HepG2 (cell line): ENCODE data around the gene ADORA2B. TPM values are rescaled to one million over a fixed set of nuclear protein-coding genes. Genes with fewer than 3 reads are reported as not detected.

Source experiments
- ATAD3A ChIP-seq: sonication (generic); formaldehyde crosslinking; IDR thresholded peaks from 2 replicates; pipeline ENCODE4 v1.4.0; 2020; ENCODE audit warnings: missing genetic modification reagents
- GZF1 ChIP-seq: sonication (generic); formaldehyde crosslinking; IDR thresholded peaks from 2 replicates; pipeline ENCODE4 v1.5.1; 2020; ENCODE audit warnings: mild to moderate bottlenecking, missing genetic modification reagents
- KAT7 ChIP-seq: IDR thresholded peaks from 2 replicates; pipeline ENCODE4 v1.6.1; 2018; ENCODE audit warnings: borderline replicate concordance, missing compliant biosample characterization
- KLF15 ChIP-seq: sonication (generic); formaldehyde crosslinking; IDR thresholded peaks from 2 replicates; pipeline ENCODE4 v1.8.1; 2023; ENCODE audit warnings: borderline replicate concordance, mild to moderate bottlenecking, inconsistent platforms, missing genetic modification reagents, mixed read lengths
- MED1 ChIP-seq: sonication (generic); formaldehyde crosslinking; IDR thresholded peaks from 2 replicates; pipeline ENCODE4 v1.4.0; 2020; ENCODE audit warnings: missing genetic modification reagents
- MED13 ChIP-seq: sonication (generic); formaldehyde crosslinking; IDR thresholded peaks from 2 replicates; pipeline ENCODE4 v1.5.0; 2020; ENCODE audit warnings: missing genetic modification reagents
- MIER2 ChIP-seq: IDR thresholded peaks from 2 replicates; pipeline ENCODE4 v1.6.1; 2016; ENCODE audit warnings: missing biosample characterization, missing genetic modification reagents
- POGZ ChIP-seq: sonication (generic); formaldehyde crosslinking; IDR thresholded peaks from 2 replicates; pipeline ENCODE4 v1.4.0; 2020; ENCODE audit warnings: mild to moderate bottlenecking, missing genetic modification reagents
- SMAD9 ChIP-seq: sonication (generic); formaldehyde crosslinking; IDR thresholded peaks from 2 replicates; pipeline ENCODE4 v1.5.1; 2020; ENCODE audit warnings: mild to moderate bottlenecking, missing genetic modification reagents
- ZBTB1 ChIP-seq: sonication (generic); formaldehyde crosslinking; IDR thresholded peaks from 2 replicates; pipeline ENCODE4 v1.4.0; 2020; ENCODE audit warnings: missing genetic modification reagents, borderline replicate concordance
- ZBTB20 ChIP-seq: sonication (generic); formaldehyde crosslinking; IDR thresholded peaks from 2 replicates; pipeline ENCODE4 v1.8.1; 2023; ENCODE audit warnings: missing genetic modification reagents, low read depth, mild to moderate bottlenecking, borderline replicate concordance
- ZFP36L1 ChIP-seq: sonication (generic); formaldehyde crosslinking; IDR thresholded peaks from 2 replicates; pipeline ENCODE4 v1.8.0; 2022; ENCODE audit warnings: mild to moderate bottlenecking, missing genetic modification reagents, moderate library complexity
- ZFP36L2 ChIP-seq: sonication (generic); formaldehyde crosslinking; IDR thresholded peaks from 2 replicates; pipeline ENCODE4 v1.4.0; 2020; ENCODE audit warnings: missing genetic modification reagents
- ZNF124 ChIP-seq: sonication (generic); formaldehyde crosslinking; IDR thresholded peaks from 2 replicates; pipeline ENCODE4 v1.4.0; 2020; ENCODE audit warnings: missing genetic modification reagents
- ZNF430 ChIP-seq: sonication (generic); formaldehyde crosslinking; IDR thresholded peaks from 2 replicates; pipeline ENCODE4 v1.9.0; 2021; ENCODE audit warnings: mild to moderate bottlenecking, missing genetic modification reagents
- ZNF790 ChIP-seq: sonication (generic); formaldehyde crosslinking; IDR thresholded peaks from 2 replicates; pipeline ENCODE4 v1.8.0; 2022; ENCODE audit warnings: missing genetic modification reagents, mild to moderate bottlenecking, borderline replicate concordance
- ZZZ3 ChIP-seq: sonication (generic); formaldehyde crosslinking; IDR thresholded peaks from 2 replicates; pipeline ENCODE4 v1.4.0; 2020; ENCODE audit warnings: missing genetic modification reagents, mild to moderate bottlenecking, borderline replicate concordance
- polyA plus RNA-seq, 8 experiments: library from polyadenylated mRNA; depleted of rRNA in 3 of 8; stranded (reverse) in 7 of 8; unstranded in 1 of 8; fragments of >200 nt; fragmentation: Illumina TruSeq in 4 of 8; extraction: Trizol in 4 of 8; gene quantifications; 2 replicates each; pipeline versions ENCODE4 v1.2.1 to v1.2.3, GENCODE V29; 2011 to 2016; ENCODE audit warnings: low read depth in 4 of 8, missing spikeins in 1 of 8, mixed read lengths in 1 of 8; ENCODE audit not compliant: insufficient read depth in 1 of 8
- total RNA-seq, 5 experiments: library from RNA; depleted of rRNA; stranded (reverse); fragments of >200 nt; fragmentation: Illumina TruSeq; extraction: Trizol; gene quantifications; 2 replicates each; pipeline ENCODE4 v1.2.3, GENCODE V29; 2016; ENCODE audit warnings: low read depth in 1 of 5
- TF ChIP-seq, protein P1 (sequence below), 2 experiments: sonication (generic) in 1 of 2; formaldehyde crosslinking in 1 of 2; IDR thresholded peaks; 2 replicates each; pipeline versions ENCODE4 v1.4.0 to v1.6.1; 2016 to 2020; ENCODE audit warnings: borderline replicate concordance in 1 of 2, low read depth in 1 of 2, mild to moderate bottlenecking in 1 of 2, missing genetic modification reagents in 1 of 2
- TF ChIP-seq, protein P2 (sequence below): IDR thresholded peaks from 2 replicates; pipeline ENCODE4 v1.6.1; 2016; ENCODE audit warnings: mild to moderate bottlenecking
- TF ChIP-seq, protein P3 (sequence below): sonication (generic); formaldehyde crosslinking; IDR thresholded peaks from 2 replicates; pipeline ENCODE4 v1.5.0; 2020; ENCODE audit warnings: missing genetic modification reagents
- TF ChIP-seq, protein P4 (sequence below): sonication (generic); formaldehyde crosslinking; IDR thresholded peaks from 2 replicates; pipeline ENCODE4 v1.4.0; 2020; ENCODE audit warnings: missing genetic modification reagents, mild to moderate bottlenecking, borderline replicate concordance

The ADORA2B gene
- total and polyA plus RNA-seq, 2 of the 13 experiments (the other 11 are each of a cell fraction or from before 2014, with no cell fraction given) = 10.4 to 20.0 TPM

DNA sequence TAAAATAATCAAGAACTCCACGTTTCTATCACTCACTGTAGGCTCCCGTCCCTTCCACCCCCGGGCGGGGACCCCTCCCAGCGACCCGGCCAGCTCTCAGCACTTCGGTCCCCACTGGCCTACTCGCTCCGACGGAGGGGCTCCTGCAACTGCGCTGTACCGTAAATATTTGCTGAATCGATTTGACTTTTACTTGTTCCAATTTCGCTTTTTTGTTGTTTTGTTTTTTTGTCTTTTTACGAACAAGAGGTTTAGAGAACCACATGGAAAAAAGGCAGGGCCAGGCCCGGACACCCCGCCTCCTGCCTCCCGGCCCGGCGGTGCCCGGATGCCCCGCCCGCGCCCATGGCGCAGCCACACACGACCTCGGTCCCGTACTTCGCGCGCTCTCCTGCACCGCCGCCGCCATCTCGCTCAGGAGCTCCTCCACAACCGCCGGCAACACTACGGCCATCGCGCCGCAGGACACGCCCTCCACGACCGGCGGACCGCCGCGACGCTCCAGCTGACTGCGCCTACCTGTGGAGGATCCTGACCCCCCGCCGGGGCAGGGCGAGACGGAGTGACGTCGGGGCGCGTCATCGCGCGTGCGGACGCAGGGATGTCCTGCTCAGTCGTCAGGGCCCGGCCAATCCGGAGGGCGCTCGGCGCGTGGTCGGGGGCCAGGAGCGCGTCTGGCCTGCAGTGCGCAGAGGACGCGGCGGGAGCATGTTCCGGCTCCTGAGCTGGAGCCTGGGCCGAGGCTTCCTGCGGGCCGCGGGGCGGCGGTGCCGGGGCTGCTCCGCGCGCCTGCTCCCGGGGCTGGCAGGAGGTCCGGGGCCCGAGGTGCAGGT is 54.4 kb downstream of the ADORA2B start, which contains the start of the genes TTC19 and ZSWIM7 (continued):
- TF ChIP-seq KLF15 (CRISPR knock-in tag) (no peak), GZF1 (CRISPR knock-in tag) (peak; percentile 82; the same call in 1 of the 2 replicates), ZBTB20 (CRISPR knock-in tag) (peak; percentile 50; the same call in 1 of the 2 replicates), ZNF430 (CRISPR knock-in tag) (no peak; the same call in 1 of the 2 replicates), MED1 (CRISPR knock-in tag) (peak; percentile 86), ZNF124 (CRISPR knock-in tag) (peak; percentile 87), ZBTB1 (CRISPR knock-in tag) (no peak), KAT7 (peak; percentile 98), MIER2 (CRISPR knock-in tag) (peak; percentile 75; the same call in 1 of the 2 replicates), SMAD9 (CRISPR knock-in tag) (0 out of 2 replicates have a peak, but pooled peaks have one; percentile 36), MED13 (CRISPR knock-in tag) (peak; percentile 44; the same call in 1 of the 2 replicates), ATAD3A (CRISPR knock-in tag) (no peak), ZFP36L1 (CRISPR knock-in tag) (no peak; the same call in 1 of the 2 replicates), ZZZ3 (CRISPR knock-in tag) (no peak), ZNF790 (peak; percentile 28; the same call in 1 of the 2 replicates), ZFP36L2 (CRISPR knock-in tag) (peak; percentile 96), POGZ (peak; percentile 96)
- TF ChIP-seq, protein P1, sequence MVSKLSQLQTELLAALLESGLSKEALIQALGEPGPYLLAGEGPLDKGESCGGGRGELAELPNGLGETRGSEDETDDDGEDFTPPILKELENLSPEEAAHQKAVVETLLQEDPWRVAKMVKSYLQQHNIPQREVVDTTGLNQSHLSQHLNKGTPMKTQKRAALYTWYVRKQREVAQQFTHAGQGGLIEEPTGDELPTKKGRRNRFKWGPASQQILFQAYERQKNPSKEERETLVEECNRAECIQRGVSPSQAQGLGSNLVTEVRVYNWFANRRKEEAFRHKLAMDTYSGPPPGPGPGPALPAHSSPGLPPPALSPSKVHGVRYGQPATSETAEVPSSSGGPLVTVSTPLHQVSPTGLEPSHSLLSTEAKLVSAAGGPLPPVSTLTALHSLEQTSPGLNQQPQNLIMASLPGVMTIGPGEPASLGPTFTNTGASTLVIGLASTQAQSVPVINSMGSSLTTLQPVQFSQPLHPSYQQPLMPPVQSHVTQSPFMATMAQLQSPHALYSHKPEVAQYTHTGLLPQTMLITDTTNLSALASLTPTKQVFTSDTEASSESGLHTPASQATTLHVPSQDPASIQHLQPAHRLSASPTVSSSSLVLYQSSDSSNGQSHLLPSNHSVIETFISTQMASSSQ (IDR thresholded peaks at IDR 0.05; ENCODE audit: low read depth) = no peak
- TF ChIP-seq, protein P1 (CRISPR knock-in tag; IDR thresholded peaks at IDR 0.05; ENCODE audit: borderline replicate concordance) = peak; percentile 80
- TF ChIP-seq, protein P2, sequence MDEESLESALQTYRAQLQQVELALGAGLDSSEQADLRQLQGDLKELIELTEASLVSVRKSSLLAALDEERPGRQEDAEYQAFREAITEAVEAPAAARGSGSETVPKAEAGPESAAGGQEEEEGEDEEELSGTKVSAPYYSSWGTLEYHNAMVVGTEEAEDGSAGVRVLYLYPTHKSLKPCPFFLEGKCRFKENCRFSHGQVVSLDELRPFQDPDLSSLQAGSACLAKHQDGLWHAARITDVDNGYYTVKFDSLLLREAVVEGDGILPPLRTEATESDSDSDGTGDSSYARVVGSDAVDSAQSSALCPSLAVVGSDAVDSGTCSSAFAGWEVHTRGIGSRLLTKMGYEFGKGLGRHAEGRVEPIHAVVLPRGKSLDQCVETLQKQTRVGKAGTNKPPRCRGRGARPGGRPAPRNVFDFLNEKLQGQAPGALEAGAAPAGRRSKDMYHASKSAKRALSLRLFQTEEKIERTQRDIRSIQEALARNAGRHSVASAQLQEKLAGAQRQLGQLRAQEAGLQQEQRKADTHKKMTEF = peak; percentile 94
- TF ChIP-seq, protein P3, sequence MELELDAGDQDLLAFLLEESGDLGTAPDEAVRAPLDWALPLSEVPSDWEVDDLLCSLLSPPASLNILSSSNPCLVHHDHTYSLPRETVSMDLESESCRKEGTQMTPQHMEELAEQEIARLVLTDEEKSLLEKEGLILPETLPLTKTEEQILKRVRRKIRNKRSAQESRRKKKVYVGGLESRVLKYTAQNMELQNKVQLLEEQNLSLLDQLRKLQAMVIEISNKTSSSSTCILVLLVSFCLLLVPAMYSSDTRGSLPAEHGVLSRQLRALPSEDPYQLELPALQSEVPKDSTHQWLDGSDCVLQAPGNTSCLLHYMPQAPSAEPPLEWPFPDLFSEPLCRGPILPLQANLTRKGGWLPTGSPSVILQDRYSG = peak; percentile 63; the same call in 1 of the 2 replicates
- TF ChIP-seq, protein P4, sequence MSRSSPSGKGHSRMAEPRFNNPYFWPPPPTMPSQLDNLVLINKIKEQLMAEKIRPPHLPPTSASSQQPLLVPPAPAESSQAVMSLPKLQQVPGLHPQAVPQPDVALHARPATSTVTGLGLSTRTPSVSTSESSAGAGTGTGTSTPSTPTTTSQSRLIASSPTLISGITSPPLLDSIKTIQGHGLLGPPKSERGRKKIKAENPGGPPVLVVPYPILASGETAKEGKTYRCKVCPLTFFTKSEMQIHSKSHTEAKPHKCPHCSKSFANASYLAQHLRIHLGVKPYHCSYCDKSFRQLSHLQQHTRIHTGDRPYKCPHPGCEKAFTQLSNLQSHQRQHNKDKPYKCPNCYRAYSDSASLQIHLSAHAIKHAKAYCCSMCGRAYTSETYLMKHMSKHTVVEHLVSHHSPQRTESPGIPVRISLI (CRISPR knock-in tag) = 0 out of 2 replicates have a peak, but pooled peaks have one; percentile 22
